H1 (cell line): ENCODE measurements around the gene NR5A2. TPM values are rescaled to one million over a fixed set of nuclear protein-coding genes. Genes with fewer than 3 reads are reported as not detected.

Source experiments
- BACH1 ChIP-seq: IDR thresholded peaks from 2 replicates; pipeline ENCODE4 v1.6.1; 2012; ENCODE audit warnings: low read length, improper control_type of control experiment
- BCL11A ChIP-seq, 2 experiments: IDR thresholded peaks; one replicate each; pipeline ENCODE4 v1.6.1; 2011; ENCODE audit warnings: low read depth in 2 of 2, low read length in 2 of 2, mild to moderate bottlenecking in 2 of 2
- CBX5 ChIP-seq: fragments of 300-800, 300-1000 bp; sonication (generic); IDR thresholded peaks from 2 replicates; pipeline ENCODE4 v1.7.1; 2016; ENCODE audit warnings: antibody characterized with exemption, low read length, low read depth
- CHD1 ChIP-seq: IDR thresholded peaks from 2 replicates; pipeline ENCODE4 v1.6.1; 2012; ENCODE audit warnings: low read depth, low read length, improper control_type of control experiment
- FOSL1 ChIP-seq: IDR thresholded peaks from 2 replicates; pipeline ENCODE4 v1.6.1; 2011; ENCODE audit warnings: mild to moderate bottlenecking, low read depth, low read length, moderate library complexity; ENCODE audit not compliant: insufficient read depth
- GABPA ChIP-seq: IDR thresholded peaks from 2 replicates; pipeline ENCODE4 v1.6.1; 2011; ENCODE audit warnings: mild to moderate bottlenecking, low read length, moderate library complexity, borderline replicate concordance; ENCODE audit not compliant: insufficient read depth
- HDAC6 ChIP-seq: IDR thresholded peaks from one replicate; pipeline ENCODE4 v1.7.1; 2012; ENCODE audit warnings: low read depth, mild to moderate bottlenecking, inconsistent platforms, low read length, moderate library complexity
- KDM4A ChIP-seq: IDR thresholded peaks from one replicate; pipeline ENCODE4 v1.7.1; 2012; ENCODE audit warnings: low read depth, mild to moderate bottlenecking, moderate library complexity, low read length, inconsistent platforms; ENCODE audit not compliant: severe bottlenecking
- KDM5A ChIP-seq: fragments of 200-600 bp; IDR thresholded peaks from 2 replicates; pipeline ENCODE4 v1.7.1; 2012; ENCODE audit warnings: mild to moderate bottlenecking, low read length, inconsistent platforms, mixed read lengths
- MAFK ChIP-seq: IDR thresholded peaks from 2 replicates; pipeline ENCODE4 v1.6.1; 2012; ENCODE audit warnings: low read depth, mild to moderate bottlenecking, improper control_type of control experiment, low read length
- NANOG ChIP-seq: IDR thresholded peaks from 2 replicates; pipeline ENCODE4 v1.6.1; 2011; ENCODE audit warnings: low read length, low read depth, mild to moderate bottlenecking, inconsistent platforms; ENCODE audit not compliant: insufficient read depth, poor library complexity, severe bottlenecking
- NRF1 ChIP-seq: IDR thresholded peaks from 2 replicates; pipeline ENCODE4 v1.6.1; 2011; ENCODE audit warnings: mild to moderate bottlenecking, low read depth, low read length, improper control_type of control experiment
- POLR2AphosphoS5 ChIP-seq: IDR thresholded peaks from 2 replicates; pipeline ENCODE4 v1.6.1; 2011; ENCODE audit warnings: low read depth, low read length
- RAD21 ChIP-seq, 2 experiments: IDR thresholded peaks in 1 of 2; conservative IDR thresholded peaks in 1 of 2; 2 replicates each; pipeline ENCODE4 v1.6.1; 2011; ENCODE audit warnings: low read depth in 2 of 2, low read length in 2 of 2, improper control_type of control experiment in 1 of 2, inconsistent platforms in 1 of 2, mild to moderate bottlenecking in 1 of 2, moderate library complexity in 1 of 2
- RXRA ChIP-seq: IDR thresholded peaks from 2 replicates; pipeline ENCODE4 v1.6.1; 2011; ENCODE audit warnings: low read depth, mild to moderate bottlenecking, low read length, moderate library complexity; ENCODE audit not compliant: insufficient read depth
- SIN3A ChIP-seq, 2 experiments: IDR thresholded peaks in 1 of 2; conservative IDR thresholded peaks in 1 of 2; 2 replicates each; pipeline ENCODE4 v1.6.1; 2011 to 2012; ENCODE audit warnings: low read length in 2 of 2, improper control_type of control experiment in 1 of 2, low read depth in 1 of 2, mild to moderate bottlenecking in 1 of 2
- SP1 ChIP-seq: IDR thresholded peaks from 2 replicates; pipeline ENCODE4 v1.6.1; 2011; ENCODE audit warnings: low read depth, low read length
- SP2 ChIP-seq: IDR thresholded peaks from 2 replicates; pipeline ENCODE4 v1.6.1; 2012; ENCODE audit warnings: mild to moderate bottlenecking, low read length, inconsistent platforms
- SP4 ChIP-seq: IDR thresholded peaks from 2 replicates; pipeline ENCODE4 v1.6.1; 2012; ENCODE audit warnings: low read length, inconsistent platforms
- SRF ChIP-seq: IDR thresholded peaks from 2 replicates; pipeline ENCODE4 v1.6.1; 2011; ENCODE audit warnings: mild to moderate bottlenecking, low read depth, low read length, moderate library complexity
- TAF1 ChIP-seq: IDR thresholded peaks from 2 replicates; pipeline ENCODE4 v1.6.1; 2011; ENCODE audit warnings: mild to moderate bottlenecking, low read depth, low read length
- TCF12 ChIP-seq: IDR thresholded peaks from 2 replicates; pipeline ENCODE4 v1.6.1; 2011; ENCODE audit warnings: low read depth, mild to moderate bottlenecking, low read length
- polyA plus RNA-seq, 7 experiments: library from polyadenylated mRNA; depleted of rRNA in 3 of 7; stranded (reverse) in 5 of 7; unstranded in 2 of 7; fragments of >200 nt in 5 of 7; fragments of 200-250 nt in 2 of 7; gene quantifications; 1 replicate in 5 of 7; 2 replicates in 1 of 7; 4 replicates in 1 of 7; pipeline versions ENCODE4 v1.2.1 to v1.2.3, GENCODE V29; 2011 to 2013; ENCODE audit warnings: missing spikeins in 2 of 7, mixed read lengths in 2 of 7
- total RNA-seq: library from RNA; stranded (reverse); fragmentation: NEBNext Ultra II Directional; extraction: Animal tissue kit (Norgen Biotek cat#: 25700); gene quantifications from 2 replicates; pipeline ENCODE4 v1.2.1, GENCODE V29; 2021
- TF ChIP-seq, protein P1 (sequence below): IDR thresholded peaks from 2 replicates; pipeline ENCODE4 v1.6.1; 2012; ENCODE audit warnings: inconsistent platforms
- TF ChIP-seq, protein P2 (sequence below): IDR thresholded peaks from 2 replicates; pipeline ENCODE4 v1.6.1; 2011; ENCODE audit warnings: low read length, improper control_type of control experiment

The NR5A2 gene
- total and polyA plus RNA-seq, 2 of the 8 experiments (the other 6 are each of a cell fraction or from before 2014, with no cell fraction given) = 1.7 to 11.6 TPM

DNA sequence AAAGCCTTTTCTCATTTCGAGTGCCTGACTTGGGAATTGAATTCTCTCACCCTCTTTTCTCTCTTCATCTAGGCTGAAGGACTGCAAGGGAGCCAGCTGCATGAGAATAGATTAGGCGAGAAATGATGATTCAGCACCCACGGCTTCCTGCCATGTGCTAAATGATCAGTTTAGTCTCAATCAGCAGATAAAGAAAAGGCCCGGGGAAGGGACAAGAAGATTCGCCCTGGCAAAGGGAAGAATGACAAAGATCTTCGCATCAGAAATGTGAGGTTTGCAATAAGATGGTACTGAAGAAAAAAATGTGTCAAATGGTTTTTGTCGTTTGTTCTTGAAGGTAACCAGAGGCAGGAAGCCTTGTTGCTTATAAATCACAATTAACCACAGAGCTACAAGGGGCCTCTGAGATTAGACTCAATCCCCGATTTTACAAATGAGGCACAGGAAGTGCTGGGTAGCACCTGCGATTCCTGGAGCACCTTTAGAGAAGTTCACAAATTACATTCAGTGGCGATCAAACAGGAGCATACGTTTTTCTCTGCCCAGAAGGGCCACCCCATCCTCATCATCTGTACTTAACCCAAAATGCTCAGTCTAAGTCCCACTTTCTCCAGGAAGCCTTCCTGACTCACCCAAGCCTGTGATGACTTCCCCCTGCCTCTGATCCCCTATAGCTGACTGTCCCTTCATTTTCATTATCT lies 198.9 kb downstream of the NR5A2 start (continued):
- TF ChIP-seq HDAC6 (no peak), POLR2AphosphoS5 (no peak), SP2 (no peak), GABPA (no peak), KDM5A (no peak), BACH1 (peak; percentile 95), NANOG (no peak), CHD1 (no peak), CBX5 (no peak), RAD21 (IDR thresholded peaks at IDR 0.05 in 1 of 2, conservative IDR thresholded peaks at IDR 0.05 in 1 of 2; ENCODE audit: low read depth in 2 of 2, low read length in 2 of 2) (no peak), FOSL1 (no peak), TAF1 (no peak), SIN3A (conservative IDR thresholded peaks at IDR 0.05 in 1 of 2, IDR thresholded peaks at IDR 0.05 in 1 of 2; ENCODE audit: low read depth in 1 of 2, low read length in 2 of 2) (no peak), NRF1 (no peak), SP4 (no peak), SP1 (no peak), BCL11A (IDR thresholded peaks at IDR 0.05; ENCODE audit: low read depth in 2 of 2, low read length in 2 of 2) (no peak), SRF (no peak), KDM4A (no peak), MAFK (peak; percentile 97), RXRA (no peak), TCF12 (no peak)
- TF ChIP-seq, protein P1, sequence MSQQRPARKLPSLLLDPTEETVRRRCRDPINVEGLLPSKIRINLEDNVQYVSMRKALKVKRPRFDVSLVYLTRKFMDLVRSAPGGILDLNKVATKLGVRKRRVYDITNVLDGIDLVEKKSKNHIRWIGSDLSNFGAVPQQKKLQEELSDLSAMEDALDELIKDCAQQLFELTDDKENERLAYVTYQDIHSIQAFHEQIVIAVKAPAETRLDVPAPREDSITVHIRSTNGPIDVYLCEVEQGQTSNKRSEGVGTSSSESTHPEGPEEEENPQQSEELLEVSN = peak; percentile 46; the same call in 1 of the 2 replicates
- TF ChIP-seq, protein P2, sequence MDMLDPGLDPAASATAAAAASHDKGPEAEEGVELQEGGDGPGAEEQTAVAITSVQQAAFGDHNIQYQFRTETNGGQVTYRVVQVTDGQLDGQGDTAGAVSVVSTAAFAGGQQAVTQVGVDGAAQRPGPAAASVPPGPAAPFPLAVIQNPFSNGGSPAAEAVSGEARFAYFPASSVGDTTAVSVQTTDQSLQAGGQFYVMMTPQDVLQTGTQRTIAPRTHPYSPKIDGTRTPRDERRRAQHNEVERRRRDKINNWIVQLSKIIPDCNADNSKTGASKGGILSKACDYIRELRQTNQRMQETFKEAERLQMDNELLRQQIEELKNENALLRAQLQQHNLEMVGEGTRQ = no peak
